WERI-Rb-1 (cell line): ENCODE results near the gene ZNF439.
"Not testable (repeated sequence)": the region's sequence is repeated elsewhere in the genome, so short reads cannot be mapped to it uniquely, and the experiment has no call there.

Experiments
- DNase-seq: peaks from one replicate; pipeline ENCODE4 v3.0.0-alpha.2; 2020
- H3K27ac ChIP-seq: fragments of 250-450 bp; sonication (Bioruptor Pico); 2 replicates; pipeline ENCODE4 v1.5.1; 2020; ENCODE audit warnings: mild to moderate bottlenecking, moderate library complexity
- H3K27me3 ChIP-seq: fragments of 250-450 bp; sonication (Bioruptor Pico); 2 replicates; pipeline ENCODE4 v1.5.1; 2021; ENCODE audit warnings: mild to moderate bottlenecking, low read depth, moderate library complexity; ENCODE audit not compliant: insufficient read depth, severe bottlenecking
- H3K36me3 ChIP-seq: fragments of 250-450 bp; sonication (Bioruptor Pico); 2 replicates; pipeline ENCODE4 v1.5.1; 2020; ENCODE audit warnings: mild to moderate bottlenecking, moderate library complexity
- H3K4me3 ChIP-seq: 2 replicates; pipeline ENCODE4 v1.5.1; 2011; ENCODE audit warnings: low read depth, mild to moderate bottlenecking, control low read depth, low read length
- H3K9me3 ChIP-seq: fragments of 250-450 bp; sonication (Bioruptor Pico); 2 replicates; pipeline ENCODE4 v1.5.1; 2021; ENCODE audit warnings: mild to moderate bottlenecking, moderate library complexity; ENCODE audit not compliant: severe bottlenecking
- TF ChIP-seq, protein P1 (sequence below): IDR thresholded peaks from 2 replicates; pipeline ENCODE4 v1.5.1; 2011; ENCODE audit warnings: low read depth, mild to moderate bottlenecking, control low read depth, inconsistent platforms, low read length

Gene ZNF439

DNA sequence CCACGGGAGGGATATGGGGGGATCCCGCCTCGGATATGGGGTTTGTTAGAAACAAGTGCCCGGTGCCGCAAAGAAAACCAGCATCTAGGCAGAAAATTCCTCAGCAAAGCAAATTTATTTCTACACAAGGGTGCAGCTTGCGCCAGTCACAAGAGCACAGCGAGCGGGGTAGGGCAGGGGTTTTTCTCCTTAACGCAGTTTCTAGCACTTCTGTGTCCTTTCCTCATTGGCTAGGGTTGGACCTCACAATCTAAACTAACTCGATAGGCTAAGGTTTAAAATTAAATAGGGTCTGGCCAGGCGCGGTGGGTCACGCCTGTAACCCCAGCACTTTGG, 33.9 kb upstream of the ZNF439 start:
- Histone ChIP-seq H3K4me3 (peak overlapping the region; percentile 93), H3K27me3 (no peaks in the 10 kb centered on the region), H3K9me3 (no peaks in the 10 kb centered on the region), H3K36me3 (peaks cover 11% of the 10 kb centered on the region; the same call in 1 of the 2 replicates), H3K27ac (peak overlapping the region; percentile 75)
- TF ChIP-seq, protein P1, sequence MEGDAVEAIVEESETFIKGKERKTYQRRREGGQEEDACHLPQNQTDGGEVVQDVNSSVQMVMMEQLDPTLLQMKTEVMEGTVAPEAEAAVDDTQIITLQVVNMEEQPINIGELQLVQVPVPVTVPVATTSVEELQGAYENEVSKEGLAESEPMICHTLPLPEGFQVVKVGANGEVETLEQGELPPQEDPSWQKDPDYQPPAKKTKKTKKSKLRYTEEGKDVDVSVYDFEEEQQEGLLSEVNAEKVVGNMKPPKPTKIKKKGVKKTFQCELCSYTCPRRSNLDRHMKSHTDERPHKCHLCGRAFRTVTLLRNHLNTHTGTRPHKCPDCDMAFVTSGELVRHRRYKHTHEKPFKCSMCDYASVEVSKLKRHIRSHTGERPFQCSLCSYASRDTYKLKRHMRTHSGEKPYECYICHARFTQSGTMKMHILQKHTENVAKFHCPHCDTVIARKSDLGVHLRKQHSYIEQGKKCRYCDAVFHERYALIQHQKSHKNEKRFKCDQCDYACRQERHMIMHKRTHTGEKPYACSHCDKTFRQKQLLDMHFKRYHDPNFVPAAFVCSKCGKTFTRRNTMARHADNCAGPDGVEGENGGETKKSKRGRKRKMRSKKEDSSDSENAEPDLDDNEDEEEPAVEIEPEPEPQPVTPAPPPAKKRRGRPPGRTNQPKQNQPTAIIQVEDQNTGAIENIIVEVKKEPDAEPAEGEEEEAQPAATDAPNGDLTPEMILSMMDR, result no peak
- DNase-seq, result no peak

DNA sequence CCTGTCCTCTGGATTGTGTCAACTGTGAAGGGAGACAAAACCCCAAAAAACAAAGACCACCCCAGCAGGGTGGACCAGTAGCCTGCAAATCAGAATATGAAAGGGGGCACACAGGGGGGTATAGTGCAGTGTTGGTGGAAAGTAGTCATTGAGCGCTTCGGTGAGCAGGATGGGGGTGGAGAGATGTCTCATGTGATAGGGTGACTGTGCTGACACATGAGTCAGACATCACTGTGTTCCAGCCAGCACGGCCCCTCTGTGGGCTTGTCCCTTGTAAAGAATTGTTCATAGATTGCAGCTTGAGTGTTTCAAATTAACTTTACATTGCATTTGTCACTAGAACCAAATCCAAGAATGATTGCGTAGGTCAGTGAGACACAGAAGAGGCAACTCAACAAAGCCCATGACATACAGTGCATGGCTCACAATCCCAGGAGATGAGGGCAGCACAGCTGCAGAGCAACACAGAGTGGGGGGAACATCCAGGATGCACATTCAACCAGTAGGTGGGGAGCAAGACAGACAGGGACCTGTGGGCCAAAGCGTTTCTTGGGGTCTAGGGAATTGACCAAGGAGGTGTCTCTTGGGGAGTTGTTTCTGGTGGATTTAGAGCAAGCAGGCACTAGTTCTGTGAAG, 26.9 kb upstream of the ZNF439 start:
- Histone ChIP-seq H3K4me3 (no peak overlapping the region), H3K27ac (no peak overlapping the region), H3K9me3 (no peaks in the 10 kb centered on the region), H3K36me3 (peaks cover 9% of the 10 kb centered on the region; the same call in 1 of the 2 replicates), H3K27me3 (no peaks in the 10 kb centered on the region)
- TF ChIP-seq, protein P1, result no peak
- DNase-seq, result no peak

DNA sequence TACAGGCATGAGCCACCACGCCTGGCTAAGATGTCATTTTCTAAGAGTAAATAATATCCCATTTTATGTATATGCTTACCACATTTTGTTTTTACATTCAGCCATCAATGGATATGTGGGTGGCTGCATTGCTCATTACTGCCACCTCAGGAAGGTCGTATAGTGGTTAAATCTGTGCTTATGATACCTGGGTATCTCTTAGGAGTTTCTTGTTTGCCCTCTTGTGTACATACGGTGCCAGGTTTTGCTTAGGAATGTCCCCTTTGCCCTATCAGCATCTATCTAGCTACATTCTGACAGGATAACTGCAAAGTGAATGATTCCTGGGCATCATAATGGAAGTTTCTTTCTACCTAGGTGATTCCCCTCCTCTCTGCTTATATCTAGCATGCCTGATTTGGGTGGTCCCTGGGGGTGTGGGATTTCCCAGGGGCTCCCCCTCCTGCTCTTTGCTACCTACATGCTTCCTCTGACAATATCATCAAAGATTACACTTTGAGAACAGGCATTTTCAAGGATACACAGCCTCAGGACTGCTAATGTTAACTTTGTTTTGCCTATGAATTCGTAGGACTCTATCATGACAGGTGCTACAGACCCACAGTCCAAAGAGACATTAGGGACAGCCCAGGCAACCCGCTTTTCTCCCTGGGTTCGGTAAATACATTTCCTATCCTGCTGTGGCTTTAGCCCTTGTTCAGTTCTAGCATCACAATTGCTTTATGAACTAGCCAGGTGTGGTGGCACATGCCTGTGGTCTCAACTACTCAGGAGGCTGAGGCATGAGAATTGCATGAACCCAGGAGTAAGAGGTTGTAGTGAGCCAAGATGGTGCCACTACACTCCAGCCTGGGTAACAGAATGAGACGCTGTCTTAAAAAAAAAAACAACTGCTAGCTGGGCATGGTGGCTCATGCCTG, 19.3 kb upstream of the ZNF439 start:
- TF ChIP-seq, protein P1, result 0 out of 2 replicates have a peak, but pooled peaks have one; percentile 15
- peaks cover 17% of the 10 kb centered on the region for H3K36me3 ChIP-seq
- not testable (repeated sequence) for H3K9me3 ChIP-seq, DNase-seq, H3K27me3 ChIP-seq, H3K27ac ChIP-seq, H3K4me3 ChIP-seq

DNA sequence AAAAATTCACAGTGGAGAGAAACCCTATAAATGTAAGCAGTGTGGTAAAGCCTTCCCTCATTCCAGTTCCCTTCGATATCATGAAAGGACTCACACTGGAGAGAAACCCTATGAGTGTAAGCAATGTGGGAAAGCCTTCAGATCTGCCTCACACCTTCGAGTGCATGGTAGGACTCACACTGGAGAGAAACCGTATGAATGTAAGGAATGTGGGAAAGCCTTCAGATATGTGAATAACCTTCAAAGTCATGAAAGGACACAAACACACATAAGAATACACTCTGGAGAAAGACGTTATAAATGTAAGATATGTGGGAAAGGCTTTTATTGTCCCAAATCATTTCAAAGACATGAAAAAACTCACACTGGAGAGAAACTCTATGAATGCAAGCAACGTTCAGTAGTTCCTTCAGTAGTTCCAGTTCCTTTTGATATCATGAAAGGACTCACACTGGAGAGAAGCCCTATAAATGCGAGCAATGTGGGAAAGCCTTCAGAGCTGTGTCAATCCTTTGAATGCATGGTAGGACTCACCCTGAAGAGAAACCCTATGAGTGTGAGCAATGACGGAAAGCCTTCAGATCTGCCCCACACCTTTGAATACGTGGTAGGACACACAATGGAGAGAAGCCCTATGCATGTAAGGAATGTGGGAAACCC, 16.1 kb upstream of the ZNF439 start:
- Histone ChIP-seq H3K27ac (no peak overlapping the region), H3K36me3 (peaks cover 24% of the 10 kb centered on the region), H3K4me3 (no peak overlapping the region), H3K27me3 (no peaks in the 10 kb centered on the region), H3K9me3 (peaks cover 12% of the 10 kb centered on the region)
- DNase-seq, result no peak
- TF ChIP-seq, protein P1, result no peak

DNA sequence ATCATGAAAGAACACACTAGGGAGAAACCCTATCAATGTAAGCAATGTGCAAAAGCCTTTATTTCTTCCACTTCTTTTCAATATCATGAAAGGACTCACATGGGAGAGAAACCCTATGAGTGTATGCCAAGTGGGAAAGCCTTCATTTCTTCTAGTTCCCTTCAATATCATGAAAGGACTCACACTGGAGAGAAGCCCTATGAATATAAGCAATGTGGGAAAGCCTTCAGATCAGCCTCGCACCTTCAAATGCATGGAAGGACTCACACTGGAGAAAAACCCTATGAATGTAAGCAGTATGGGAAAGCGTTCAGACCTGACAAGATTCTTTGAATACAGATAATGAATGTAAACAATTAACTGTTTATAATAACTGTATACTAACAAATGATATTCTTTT, 15.0 kb upstream of the ZNF439 start:
- no peaks in the 10 kb centered on the region for H3K27me3 ChIP-seq
- H3K27ac ChIP-seq, result no peak overlapping the region
- H3K4me3 ChIP-seq, result no peak overlapping the region
- TF ChIP-seq, protein P1, result no peak
- peaks cover 12% of the 10 kb centered on the region for H3K9me3 ChIP-seq
- DNase-seq, result no peak
- peaks cover 24% of the 10 kb centered on the region for H3K36me3 ChIP-seq

DNA sequence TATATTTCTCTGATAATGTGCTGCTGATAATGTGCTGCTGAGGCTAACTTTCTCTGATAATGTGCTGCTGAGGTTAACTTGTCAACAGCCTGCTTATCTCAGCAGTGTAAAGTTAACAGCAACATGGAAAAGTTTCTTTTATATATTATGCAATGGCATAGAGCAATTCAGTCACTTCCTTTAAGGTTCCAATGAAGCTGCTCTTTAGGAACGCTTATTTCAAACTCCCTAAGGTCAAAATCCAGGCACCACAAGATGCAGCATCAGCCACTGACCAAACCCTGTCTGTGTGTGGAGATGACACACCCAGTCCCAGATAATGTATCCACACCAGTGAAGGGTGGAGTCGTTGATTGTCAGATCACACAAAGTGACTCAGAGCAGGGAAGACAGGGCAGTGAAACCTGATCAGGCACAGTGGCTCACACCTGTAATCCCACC, 12.9 kb upstream of the ZNF439 start:
- not testable (repeated sequence) for DNase-seq, H3K27ac ChIP-seq, H3K4me3 ChIP-seq, H3K27me3 ChIP-seq
- H3K9me3 ChIP-seq, result peaks cover 12% of the 10 kb centered on the region
- H3K36me3 ChIP-seq, result peaks cover 24% of the 10 kb centered on the region
